ENCODE data around the gene SOWAHA. TPM values are rescaled to one million over a fixed set of nuclear protein-coding genes. Genes with fewer than 3 reads are reported as not detected.

SOWAHA gene
- total RNA-seq, 1 experiment from 2014 or later: 0.04 TPM

DNA sequence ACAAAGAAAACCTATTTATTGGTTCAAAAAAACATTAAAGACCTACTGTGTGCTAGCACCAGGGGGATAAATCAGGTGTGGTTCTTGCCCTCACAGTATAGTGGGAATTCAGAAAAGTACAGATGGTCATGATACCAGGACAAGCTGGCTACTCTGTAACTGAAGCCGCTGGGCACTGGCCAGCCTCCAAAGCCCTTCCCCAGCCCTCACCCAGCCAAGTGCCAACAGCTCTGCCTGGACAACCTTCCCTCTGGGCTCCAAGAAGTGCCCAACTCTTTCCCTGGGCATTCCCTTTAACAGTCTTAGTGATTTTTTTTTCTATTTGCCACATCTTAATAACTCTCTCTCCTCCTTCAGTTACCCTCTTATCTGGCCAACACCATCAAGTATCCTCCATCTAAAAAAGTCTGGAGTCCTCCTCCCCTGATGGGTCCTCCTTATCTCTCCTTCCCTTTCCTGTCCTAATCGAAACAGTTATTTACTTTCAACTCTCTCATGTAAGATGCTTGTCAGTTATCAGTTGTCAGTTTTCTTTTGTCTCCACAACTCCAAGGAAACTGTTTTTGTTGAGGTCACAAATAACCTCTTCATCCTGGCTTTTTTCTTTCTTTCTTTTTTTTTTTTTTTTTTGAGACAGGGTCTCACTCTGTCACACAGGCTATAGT lies 22.8 kb upstream of the SOWAHA start:
- Histone ChIP-seq H3K4me3 (ENCODE audit: low read length) (no peak overlapping the region), H2AFZ (ENCODE audit: low read length) (no peak overlapping the region), H3F3A (ENCODE audit: low read length, unreplicated experiment) (no peaks in the 10 kb centered on the region), H3K4me1 (ENCODE audit: insufficient read depth, low read length) (no peaks in the 10 kb centered on the region), H3K9me3 (ENCODE audit: low read length) (no peaks in the 10 kb centered on the region), H3K79me2 (ENCODE audit: low read length) (no peaks in the 10 kb centered on the region), H4K20me1 (ENCODE audit: low read length) (no peaks in the 10 kb centered on the region), H3K27ac (ENCODE audit: low read length) (no peak overlapping the region), H3K27me3 (ENCODE audit: low read length) (no peaks in the 10 kb centered on the region), H3K9ac (ENCODE audit: low read length) (no peak overlapping the region), H3K4me2 (ENCODE audit: low read length) (no peak overlapping the region), H3K36me3 (ENCODE audit: low read depth, low read length) (no peaks in the 10 kb centered on the region), H3K9me2 (replicated peaks; ENCODE audit: low read length) (no peaks in the 10 kb centered on the region)
- TF ChIP-seq EZH2phosphoT487 (IDR thresholded peaks at IDR 0.05; ENCODE audit: borderline replicate concordance, low read length) (no peak), EZH2 (IDR thresholded peaks at IDR 0.05; ENCODE audit: low read length, unreplicated experiment) (no peak)
- TF ChIP-seq, protein P1, sequence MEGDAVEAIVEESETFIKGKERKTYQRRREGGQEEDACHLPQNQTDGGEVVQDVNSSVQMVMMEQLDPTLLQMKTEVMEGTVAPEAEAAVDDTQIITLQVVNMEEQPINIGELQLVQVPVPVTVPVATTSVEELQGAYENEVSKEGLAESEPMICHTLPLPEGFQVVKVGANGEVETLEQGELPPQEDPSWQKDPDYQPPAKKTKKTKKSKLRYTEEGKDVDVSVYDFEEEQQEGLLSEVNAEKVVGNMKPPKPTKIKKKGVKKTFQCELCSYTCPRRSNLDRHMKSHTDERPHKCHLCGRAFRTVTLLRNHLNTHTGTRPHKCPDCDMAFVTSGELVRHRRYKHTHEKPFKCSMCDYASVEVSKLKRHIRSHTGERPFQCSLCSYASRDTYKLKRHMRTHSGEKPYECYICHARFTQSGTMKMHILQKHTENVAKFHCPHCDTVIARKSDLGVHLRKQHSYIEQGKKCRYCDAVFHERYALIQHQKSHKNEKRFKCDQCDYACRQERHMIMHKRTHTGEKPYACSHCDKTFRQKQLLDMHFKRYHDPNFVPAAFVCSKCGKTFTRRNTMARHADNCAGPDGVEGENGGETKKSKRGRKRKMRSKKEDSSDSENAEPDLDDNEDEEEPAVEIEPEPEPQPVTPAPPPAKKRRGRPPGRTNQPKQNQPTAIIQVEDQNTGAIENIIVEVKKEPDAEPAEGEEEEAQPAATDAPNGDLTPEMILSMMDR (conservative IDR thresholded peaks at IDR 0.05; ENCODE audit: low read depth, low read length): no peak
- CTCF ChIA-PET: no interaction called here
- DNase-seq (no peak), ATAC-seq (no peak)
- intact Hi-C loops (cut with micrococcal nuclease): no loop called here
- BruUV-seq (replicated peaks): no TSS peak
- POLR2A ChIA-PET (ENCODE audit: unreplicated experiment): no interaction called here

DNA sequence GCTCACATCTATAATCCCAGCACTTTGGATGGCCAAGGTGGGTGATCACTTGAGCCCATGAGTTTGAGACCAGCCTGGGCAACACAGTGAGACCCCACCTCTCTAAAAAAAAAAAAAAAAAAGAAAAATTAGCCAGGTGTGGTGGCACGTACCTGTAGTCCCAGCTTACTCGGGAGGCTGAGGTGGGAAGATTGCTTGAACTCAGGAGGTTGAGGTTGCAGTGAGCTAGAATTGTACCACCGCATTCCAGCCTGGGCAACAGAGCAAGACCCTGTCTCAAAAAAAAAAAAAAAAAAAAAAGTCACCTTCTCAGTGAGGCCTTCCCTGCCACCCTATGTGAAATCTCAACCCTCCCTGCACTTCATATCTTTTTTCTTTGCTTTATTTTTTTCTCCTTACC lies 22.1 kb upstream of the SOWAHA start:
- no peak overlapping the region for H3K4me3 ChIP-seq (ENCODE audit: low read length)
- no TSS peak for BruUV-seq (replicated peaks)
- POLR2A ChIA-PET (ENCODE audit: unreplicated experiment): no interaction called here
- H3K27me3 ChIP-seq (ENCODE audit: low read length): no peaks in the 10 kb centered on the region
- no peaks in the 10 kb centered on the region for H3K4me1 ChIP-seq (ENCODE audit: insufficient read depth, low read length)
- CTCF ChIA-PET: interaction anchor here (0.7 kb wide), 1 partner anchor 36 kb away, joined by 9 read pairs; no protein-coding TSS in a partner anchor
- H3K9ac ChIP-seq (ENCODE audit: low read length): no peak overlapping the region
- no peaks in the 10 kb centered on the region for H3K36me3 ChIP-seq (ENCODE audit: low read depth, low read length)
- H2AFZ ChIP-seq (ENCODE audit: low read length): no peak overlapping the region
- H3K79me2 ChIP-seq (ENCODE audit: low read length): no peaks in the 10 kb centered on the region
- H3K9me2 ChIP-seq (replicated peaks; ENCODE audit: low read length): no peaks in the 10 kb centered on the region
- DNase-seq (no peak), ATAC-seq (no peak)
- no peaks in the 10 kb centered on the region for H3F3A ChIP-seq (ENCODE audit: low read length, unreplicated experiment)
- H3K9me3 ChIP-seq (ENCODE audit: low read length): no peaks in the 10 kb centered on the region
- intact Hi-C loops (cut with micrococcal nuclease): no loop called here
- TF ChIP-seq, protein P1 (conservative IDR thresholded peaks at IDR 0.05; ENCODE audit: low read depth, low read length): no peak
- no peak for TF ChIP-seq EZH2phosphoT487 (IDR thresholded peaks at IDR 0.05; ENCODE audit: borderline replicate concordance, low read length)
- no peak for TF ChIP-seq EZH2 (IDR thresholded peaks at IDR 0.05; ENCODE audit: low read length, unreplicated experiment)
- H4K20me1 ChIP-seq (ENCODE audit: low read length): no peaks in the 10 kb centered on the region
- no peak overlapping the region for H3K27ac ChIP-seq (ENCODE audit: low read length)
- H3K4me2 ChIP-seq (ENCODE audit: low read length): no peak overlapping the region

DNA sequence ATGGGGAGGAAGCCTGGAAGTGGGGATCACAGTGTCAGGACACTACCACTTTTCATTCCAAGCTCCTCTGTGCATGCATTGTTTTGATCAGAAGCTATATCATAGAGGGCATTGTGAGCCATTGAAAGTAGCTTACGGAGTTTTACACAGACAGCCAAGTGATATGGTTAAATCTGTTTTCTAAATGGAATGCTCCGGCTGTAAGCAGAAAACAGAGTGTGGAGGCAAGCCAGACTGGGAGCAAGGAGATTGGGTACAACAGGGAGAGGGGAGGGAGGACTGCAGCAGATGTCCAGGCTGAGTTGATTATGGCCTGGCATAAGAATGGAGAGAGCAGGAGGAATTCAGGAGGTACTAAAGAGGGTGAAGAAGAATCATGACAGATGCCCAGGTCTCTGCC lies 15.5 kb upstream of the SOWAHA start:
- no TSS peak for BruUV-seq (replicated peaks)
- H2AFZ ChIP-seq (ENCODE audit: low read length): no peak overlapping the region
- no peaks in the 10 kb centered on the region for H3K27me3 ChIP-seq (ENCODE audit: low read length)
- H3K79me2 ChIP-seq (ENCODE audit: low read length): no peaks in the 10 kb centered on the region
- CTCF ChIA-PET: no interaction called here
- H3K27ac ChIP-seq (ENCODE audit: low read length): no peak overlapping the region
- no peak overlapping the region for H3K4me2 ChIP-seq (ENCODE audit: low read length)
- POLR2A ChIA-PET (ENCODE audit: unreplicated experiment): no interaction called here
- no peaks in the 10 kb centered on the region for H3K4me1 ChIP-seq (ENCODE audit: insufficient read depth, low read length)
- no peak overlapping the region for H3K9ac ChIP-seq (ENCODE audit: low read length)
- no peaks in the 10 kb centered on the region for H3F3A ChIP-seq (ENCODE audit: low read length, unreplicated experiment)
- H3K4me3 ChIP-seq (ENCODE audit: low read length): no peak overlapping the region
- DNase-seq (no peak), ATAC-seq (no peak)
- TF ChIP-seq EZH2phosphoT487 (IDR thresholded peaks at IDR 0.05; ENCODE audit: borderline replicate concordance, low read length): no peak
- TF ChIP-seq, protein P1 (conservative IDR thresholded peaks at IDR 0.05; ENCODE audit: low read depth, low read length): no peak
- no peak for TF ChIP-seq EZH2 (IDR thresholded peaks at IDR 0.05; ENCODE audit: low read length, unreplicated experiment)
- H3K9me2 ChIP-seq (replicated peaks; ENCODE audit: low read length): no peaks in the 10 kb centered on the region
- H4K20me1 ChIP-seq (ENCODE audit: low read length): no peaks in the 10 kb centered on the region
- no peaks in the 10 kb centered on the region for H3K36me3 ChIP-seq (ENCODE audit: low read depth, low read length)
- intact Hi-C loops (cut with micrococcal nuclease): no loop called here
- H3K9me3 ChIP-seq (ENCODE audit: low read length): no peaks in the 10 kb centered on the region

Measured in PC-3 (cell line).